Fibroblast of lung (primary cell): Measurements from ENCODE around the gene FHL5. TPM values are rescaled to one million over a fixed set of nuclear protein-coding genes. Genes with fewer than 3 reads are reported as not detected.

Source experiments
- DNase-seq, 2 donors: peaks; one replicate each; pipeline versions ENCODE4 v3.0.0 to v3.0.0-alpha.2; 2010; ENCODE audit warnings: low read depth in 2 of 2
- H2AFZ ChIP-seq: 2 replicates; pipeline ENCODE4 v1.5.1; 2012; ENCODE audit warnings: low read length, control low read depth, inconsistent platforms
- H3K27ac ChIP-seq: 2 replicates; pipeline ENCODE4 v1.5.1; 2011; ENCODE audit warnings: low read length, control low read depth; ENCODE audit not compliant: insufficient read depth
- H3K27me3 ChIP-seq: 2 replicates; pipeline ENCODE4 v1.5.1; 2011; ENCODE audit warnings: mild to moderate bottlenecking, low read length; ENCODE audit not compliant: control insufficient read depth, insufficient read depth
- H3K36me3 ChIP-seq: 2 replicates; pipeline ENCODE4 v1.5.1; 2011; ENCODE audit warnings: low read length; ENCODE audit not compliant: control insufficient read depth, insufficient read depth
- H3K4me1 ChIP-seq: 2 replicates; pipeline ENCODE4 v1.5.1; 2011; ENCODE audit warnings: low read length; ENCODE audit not compliant: control insufficient read depth, insufficient read depth; ENCODE audit errors: extremely low read depth
- H3K4me2 ChIP-seq: 2 replicates; pipeline ENCODE4 v1.5.1; 2011; ENCODE audit warnings: low read length, control low read depth; ENCODE audit not compliant: insufficient read depth; ENCODE audit errors: extremely low read depth
- H3K4me3 ChIP-seq, 4 experiments: fragments of 200-600 bp in 1 of 4; sonication (generic) in 1 of 4; replicated peaks in 1 of 4; 2 replicates each; pipeline ENCODE4 v1.5.1; 2011 to 2016; ENCODE audit warnings: low read length in 4 of 4, low read depth in 3 of 4, mild to moderate bottlenecking in 3 of 4, control low read depth in 2 of 4, inconsistent platforms in 1 of 4, mixed read lengths in 1 of 4; ENCODE audit not compliant: insufficient read depth in 1 of 4; ENCODE audit errors: control extremely low read depth in 1 of 4
- H3K79me2 ChIP-seq: 2 replicates; pipeline ENCODE4 v1.5.1; 2012; ENCODE audit warnings: mild to moderate bottlenecking, low read length, inconsistent platforms; ENCODE audit not compliant: control insufficient read depth, insufficient read depth
- H3K9ac ChIP-seq: 2 replicates; pipeline ENCODE4 v1.5.1; 2011; ENCODE audit warnings: mild to moderate bottlenecking, low read length, control low read depth; ENCODE audit not compliant: insufficient read depth
- H3K9me3 ChIP-seq: 2 replicates; pipeline ENCODE4 v1.5.1; 2012; ENCODE audit warnings: low read depth, low read length; ENCODE audit not compliant: control insufficient read depth, insufficient read depth
- H4K20me1 ChIP-seq: 2 replicates; pipeline ENCODE4 v1.5.1; 2011; ENCODE audit warnings: low read length; ENCODE audit not compliant: control insufficient read depth, insufficient read depth; ENCODE audit errors: extremely low read depth
- CTCF ChIP-seq, 2 donors: IDR thresholded peaks in 1 of 2; conservative IDR thresholded peaks in 1 of 2; 1 replicate in 1 of 2; 2 replicates in 1 of 2; pipeline ENCODE4 v1.5.1; 2011 to 2012; ENCODE audit warnings: low read length in 2 of 2, control low read depth in 1 of 2, inconsistent platforms in 1 of 2, low read depth in 1 of 2, mild to moderate bottlenecking in 1 of 2
- EZH2 ChIP-seq: IDR thresholded peaks from 2 replicates; pipeline ENCODE4 v1.5.1; 2012; ENCODE audit warnings: low read length, control low read depth, mild to moderate bottlenecking; ENCODE audit errors: missing control alignments
- polyA plus RNA-seq, 2 donors: library from polyadenylated mRNA; depleted of rRNA in 1 of 2; stranded (reverse) in 1 of 2; unstranded in 1 of 2; fragments of >200 nt; gene quantifications; 2 replicates each; pipeline ENCODE4 v1.2.1, GENCODE V29; 2011 to 2012; ENCODE audit warnings: missing spikeins in 1 of 2
- total RNA-seq: library from RNA; depleted of rRNA; stranded (reverse); fragments of >200 nt; gene quantifications from 2 replicates; pipeline ENCODE4 v1.2.1, GENCODE V29; 2014

The FHL5 gene
- total and polyA plus RNA-seq, 2 donors (not counting 1 experiment from before 2014, with no cell fraction given), result 0.03 TPM; not detected in 1

DNA sequence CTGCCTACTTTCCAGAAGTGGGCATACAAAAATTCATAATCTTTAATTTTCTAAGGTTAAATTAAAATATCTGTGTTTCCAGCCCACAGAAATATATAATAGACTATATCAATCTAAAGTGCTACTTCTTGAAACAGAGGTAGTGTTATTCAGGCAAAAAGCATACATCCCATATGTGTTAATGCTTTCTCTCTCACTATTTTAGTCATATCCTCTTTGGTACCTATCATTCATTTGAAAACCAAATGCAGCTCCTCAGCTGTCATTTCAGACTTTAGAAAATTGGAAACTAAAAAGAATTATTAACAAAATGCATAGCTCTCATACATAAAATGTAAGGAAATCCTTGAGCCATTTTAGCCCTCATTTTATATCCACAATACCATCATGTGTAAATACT is 925 bp downstream of the FHL5 start:
- H4K20me1 ChIP-seq, result no peaks in the 10 kb centered on the region
- no peak overlapping the region for H3K4me2 ChIP-seq
- no peak overlapping the region for H3K9ac ChIP-seq
- TF ChIP-seq CTCF (conservative IDR thresholded peaks at IDR 0.05 in 1 of 2, IDR thresholded peaks at IDR 0.05 in 1 of 2; ENCODE audit: low read depth in 1 of 2, low read length in 2 of 2), result no peak
- TF ChIP-seq EZH2, result no peak
- H3K9me3 ChIP-seq, result no peaks in the 10 kb centered on the region
- H3K27ac ChIP-seq, result no peak overlapping the region
- H3K27me3 ChIP-seq, result no peaks in the 10 kb centered on the region
- no peak overlapping the region for H2AFZ ChIP-seq
- H3K4me3 ChIP-seq, result no peak overlapping the region
- DNase-seq, result no peak
- H3K4me1 ChIP-seq, result no peaks in the 10 kb centered on the region
- H3K79me2 ChIP-seq, result no peaks in the 10 kb centered on the region
- H3K36me3 ChIP-seq, result no peaks in the 10 kb centered on the region

DNA sequence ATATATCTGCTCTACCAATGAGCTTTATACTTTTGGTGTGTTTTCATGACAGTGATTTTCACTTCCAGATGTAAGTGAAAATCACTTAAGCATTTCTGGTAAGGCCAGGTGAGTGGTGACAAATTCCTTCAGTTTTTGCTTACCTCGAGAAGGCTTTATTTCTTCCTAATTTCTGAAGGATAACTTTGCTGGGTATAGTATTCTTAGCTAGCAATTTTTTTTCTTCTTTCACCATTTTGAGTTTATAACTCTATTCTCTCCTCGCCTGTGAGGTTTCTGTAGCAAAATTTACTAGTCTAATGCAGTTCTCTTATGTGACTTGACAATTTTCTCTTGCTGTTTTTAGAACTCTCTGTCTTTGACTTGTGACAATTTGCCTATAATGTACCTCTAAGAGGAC is 7.1 kb downstream of the FHL5 start:
- H3K4me3 ChIP-seq, result no peak overlapping the region
- no peaks in the 10 kb centered on the region for H3K4me1 ChIP-seq
- no peak overlapping the region for H3K27ac ChIP-seq
- H2AFZ ChIP-seq, result no peak overlapping the region
- no peaks in the 10 kb centered on the region for H3K36me3 ChIP-seq
- no peaks in the 10 kb centered on the region for H3K79me2 ChIP-seq
- no peak for DNase-seq
- no peaks in the 10 kb centered on the region for H3K27me3 ChIP-seq
- H3K9me3 ChIP-seq, result no peaks in the 10 kb centered on the region
- no peak overlapping the region for H3K4me2 ChIP-seq
- no peaks in the 10 kb centered on the region for H4K20me1 ChIP-seq
- TF ChIP-seq EZH2, result no peak
- H3K9ac ChIP-seq, result no peak overlapping the region

GRCh38 chr6:96571551-96571950 is 8.6 kb downstream of the FHL5 start:
- no peaks in the 10 kb centered on the region for H3K27me3 ChIP-seq
- no peaks in the 10 kb centered on the region for H3K4me1 ChIP-seq
- no peaks in the 10 kb centered on the region for H3K79me2 ChIP-seq
- DNase-seq, result no peak
- H4K20me1 ChIP-seq, result no peaks in the 10 kb centered on the region
- no peaks in the 10 kb centered on the region for H3K36me3 ChIP-seq
- H3K4me3 ChIP-seq, result no peak overlapping the region
- no peak overlapping the region for H3K9ac ChIP-seq
- TF ChIP-seq CTCF (conservative IDR thresholded peaks at IDR 0.05 in 1 of 2, IDR thresholded peaks at IDR 0.05 in 1 of 2; ENCODE audit: low read depth in 1 of 2, low read length in 2 of 2), result no peak
- no peak for TF ChIP-seq EZH2
- H3K4me2 ChIP-seq, result no peak overlapping the region
- H3K9me3 ChIP-seq, result no peaks in the 10 kb centered on the region
- H2AFZ ChIP-seq, result no peak overlapping the region
- no peak overlapping the region for H3K27ac ChIP-seq

GRCh38 chr6:96575359-96575758 is 12.4 kb downstream of the FHL5 start:
- H3K27ac ChIP-seq, result no peak overlapping the region
- no peak overlapping the region for H3K4me2 ChIP-seq
- H3K79me2 ChIP-seq, result no peaks in the 10 kb centered on the region
- no peaks in the 10 kb centered on the region for H3K27me3 ChIP-seq
- no peak for TF ChIP-seq EZH2
- TF ChIP-seq CTCF (conservative IDR thresholded peaks at IDR 0.05 in 1 of 2, IDR thresholded peaks at IDR 0.05 in 1 of 2; ENCODE audit: low read depth in 1 of 2, low read length in 2 of 2), result no peak
- no peaks in the 10 kb centered on the region for H3K9me3 ChIP-seq
- DNase-seq, result no peak
- no peaks in the 10 kb centered on the region for H4K20me1 ChIP-seq
- no peaks in the 10 kb centered on the region for H3K36me3 ChIP-seq
- no peaks in the 10 kb centered on the region for H3K4me1 ChIP-seq
- H3K4me3 ChIP-seq, result no peak overlapping the region
- H2AFZ ChIP-seq, result no peak overlapping the region
- H3K9ac ChIP-seq, result no peak overlapping the region
